K562 (cell line): ENCODE data around the gene TULP1.

Experiments
- TAF1 ChIP-seq: IDR thresholded peaks from 2 replicates; pipeline ENCODE4 v1.6.1; 2011; ENCODE audit warnings: mild to moderate bottlenecking, low read length, moderate library complexity; ENCODE audit not compliant: insufficient read depth, control insufficient read depth, severe bottlenecking; ENCODE audit errors: extremely low read depth
- ZNF431 ChIP-seq: sonication (generic); formaldehyde crosslinking; IDR thresholded peaks from 2 replicates; pipeline ENCODE4 v1.8.0; 2022; ENCODE audit warnings: mild to moderate bottlenecking, missing genetic modification reagents
- TF ChIP-seq, protein P1 (sequence below): sonication (generic); formaldehyde crosslinking; IDR thresholded peaks from 2 replicates; pipeline ENCODE4 v1.5.0; 2020; ENCODE audit warnings: missing genetic modification reagents
- TF ChIP-seq, protein P2 (sequence below), 2 experiments: IDR thresholded peaks; 2 replicates each; pipeline ENCODE4 v1.6.1; 2011; ENCODE audit warnings: borderline replicate concordance in 1 of 2, control low read depth in 1 of 2, low read depth in 1 of 2, low read length in 1 of 2, mild to moderate bottlenecking in 1 of 2, mixed read lengths in 1 of 2, moderate library complexity in 1 of 2; ENCODE audit not compliant: insufficient read depth in 1 of 2, insufficient read length in 1 of 2, poor library complexity in 1 of 2, severe bottlenecking in 1 of 2; ENCODE audit errors: extremely low read depth in 1 of 2
- TF ChIP-seq, protein P3 (sequence below): sonication (generic); formaldehyde crosslinking; IDR thresholded peaks from 2 replicates; pipeline ENCODE4 v1.8.1; 2023; ENCODE audit warnings: mild to moderate bottlenecking, missing genetic modification reagents, moderate library complexity

DNA sequence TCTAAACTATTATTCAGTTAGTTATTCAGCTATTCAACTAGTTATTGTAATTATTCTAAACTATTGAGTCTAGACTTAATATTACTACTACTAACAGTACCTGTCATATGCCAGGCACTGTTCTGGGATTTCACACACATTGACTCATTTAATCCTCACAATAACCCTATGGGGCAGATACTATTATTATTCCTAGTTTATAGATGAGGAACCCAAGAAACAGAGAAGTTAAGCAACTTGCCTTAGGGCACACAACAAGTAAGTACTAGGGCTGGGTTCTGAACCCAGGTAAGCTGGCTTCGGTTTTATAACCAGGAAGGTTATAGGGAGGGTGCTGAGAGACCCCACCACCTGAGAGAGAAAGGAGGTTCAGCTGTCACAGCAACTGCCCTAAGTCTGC is 23.6 kb downstream of the TULP1 start:
- TF ChIP-seq TAF1 (no peak), ZNF431 (CRISPR knock-in tag) (no peak)
- TF ChIP-seq, protein P1, sequence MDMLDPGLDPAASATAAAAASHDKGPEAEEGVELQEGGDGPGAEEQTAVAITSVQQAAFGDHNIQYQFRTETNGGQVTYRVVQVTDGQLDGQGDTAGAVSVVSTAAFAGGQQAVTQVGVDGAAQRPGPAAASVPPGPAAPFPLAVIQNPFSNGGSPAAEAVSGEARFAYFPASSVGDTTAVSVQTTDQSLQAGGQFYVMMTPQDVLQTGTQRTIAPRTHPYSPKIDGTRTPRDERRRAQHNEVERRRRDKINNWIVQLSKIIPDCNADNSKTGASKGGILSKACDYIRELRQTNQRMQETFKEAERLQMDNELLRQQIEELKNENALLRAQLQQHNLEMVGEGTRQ (CRISPR knock-in tag), result no peak
- TF ChIP-seq, protein P2, sequence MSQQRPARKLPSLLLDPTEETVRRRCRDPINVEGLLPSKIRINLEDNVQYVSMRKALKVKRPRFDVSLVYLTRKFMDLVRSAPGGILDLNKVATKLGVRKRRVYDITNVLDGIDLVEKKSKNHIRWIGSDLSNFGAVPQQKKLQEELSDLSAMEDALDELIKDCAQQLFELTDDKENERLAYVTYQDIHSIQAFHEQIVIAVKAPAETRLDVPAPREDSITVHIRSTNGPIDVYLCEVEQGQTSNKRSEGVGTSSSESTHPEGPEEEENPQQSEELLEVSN (IDR thresholded peaks at IDR 0.05; ENCODE audit: borderline replicate concordance in 1 of 2, extremely low read depth in 1 of 2, insufficient read depth in 1 of 2, insufficient read length in 1 of 2, low read depth in 1 of 2, low read length in 1 of 2, poor library complexity in 1 of 2, severe bottlenecking in 1 of 2), result no peak
- TF ChIP-seq, protein P3, sequence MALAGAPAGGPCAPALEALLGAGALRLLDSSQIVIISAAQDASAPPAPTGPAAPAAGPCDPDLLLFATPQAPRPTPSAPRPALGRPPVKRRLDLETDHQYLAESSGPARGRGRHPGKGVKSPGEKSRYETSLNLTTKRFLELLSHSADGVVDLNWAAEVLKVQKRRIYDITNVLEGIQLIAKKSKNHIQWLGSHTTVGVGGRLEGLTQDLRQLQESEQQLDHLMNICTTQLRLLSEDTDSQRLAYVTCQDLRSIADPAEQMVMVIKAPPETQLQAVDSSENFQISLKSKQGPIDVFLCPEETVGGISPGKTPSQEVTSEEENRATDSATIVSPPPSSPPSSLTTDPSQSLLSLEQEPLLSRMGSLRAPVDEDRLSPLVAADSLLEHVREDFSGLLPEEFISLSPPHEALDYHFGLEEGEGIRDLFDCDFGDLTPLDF (CRISPR knock-in tag), result no peak
